K562 (cell line): ENCODE data around the gene RBFOX2. TPM values are rescaled to one million over a fixed set of nuclear protein-coding genes. Genes with fewer than 3 reads are reported as not detected.

Source experiments
- ATF3 ChIP-seq, 2 experiments: fragments of 450-650 bp in 1 of 2; sonication (generic) in 1 of 2; formaldehyde crosslinking in 1 of 2; IDR thresholded peaks in 1 of 2; conservative IDR thresholded peaks in 1 of 2; 2 replicates each; pipeline versions ENCODE4 v1.6.1 to v1.8.1; 2016 to 2023; ENCODE audit warnings: mild to moderate bottlenecking in 2 of 2, moderate library complexity in 2 of 2, inconsistent platforms in 1 of 2, missing genetic modification reagents in 1 of 2
- CBFA2T3 ChIP-seq: fragments of 450-650 bp; IDR thresholded peaks from 2 replicates; pipeline ENCODE4 v1.6.1; 2017
- UBTF ChIP-seq, 2 experiments: IDR thresholded peaks; 2 replicates each; pipeline ENCODE4 v1.6.1; 2012; ENCODE audit warnings: improper control_type of control experiment in 2 of 2, low read depth in 2 of 2, low read length in 2 of 2, borderline replicate concordance in 1 of 2
- ZNF583 ChIP-seq: fragments of 250-450 bp; sonication (Bioruptor Pico); IDR thresholded peaks from 2 replicates; pipeline ENCODE4 v1.4.0; 2020
- polyA plus RNA-seq, 8 experiments: library from polyadenylated mRNA; depleted of rRNA in 4 of 8; stranded (reverse) in 5 of 8; unstranded in 3 of 8; fragments of >200 nt; fragmentation: Nextera tagmentation in 2 of 8; fragmentation: Illumina TruSeq in 1 of 8; extraction: Ambion mirVana in 2 of 8; extraction: Trizol in 1 of 8; gene quantifications; 2 replicates each; pipeline versions ENCODE4 v1.2.1 to v1.2.3, GENCODE V29; 2011 to 2014; ENCODE audit warnings: inconsistent platforms in 1 of 8, missing spikeins in 1 of 8
- total RNA-seq, 7 experiments: library from RNA; depleted of rRNA in 6 of 7; stranded (reverse); fragments of >200 nt in 6 of 7; fragmentation: Illumina TruSeq in 2 of 7; extraction: Trizol in 2 of 7; gene quantifications; 2 replicates each; pipeline versions ENCODE4 v1.2.1 to v1.2.3, GENCODE V29; 2011 to 2021; ENCODE audit warnings: low replicate concordance in 1 of 7
- TF ChIP-seq, protein P1 (sequence below), 2 experiments: fragments of 450-650 bp in 1 of 2; sonication (generic) in 1 of 2; formaldehyde crosslinking in 1 of 2; IDR thresholded peaks; 2 replicates each; pipeline versions ENCODE4 v1.7.1 to v1.9.0; 2016 to 2022; ENCODE audit warnings: inconsistent platforms in 1 of 2, mild to moderate bottlenecking in 1 of 2, missing genetic modification reagents in 1 of 2
- TF ChIP-seq, protein P2 (sequence below): fragments of 200-800 bp; sonication (Bioruptor generic); IDR thresholded peaks from 2 replicates; pipeline ENCODE4 v1.6.1; 2017; ENCODE audit warnings: missing genetic modification characterization, missing compliant biosample characterization
- TF ChIP-seq, protein P3 (sequence below): fragments of 450-650 bp; IDR thresholded peaks from 2 replicates; pipeline ENCODE4 v1.6.1; 2016; ENCODE audit warnings: mild to moderate bottlenecking

The RBFOX2 gene
- total and polyA plus RNA-seq, 9 of the 15 experiments (the other 6 are each of a cell fraction or from before 2014, with no cell fraction given): 5.8 to 24.8 (median 14.2) TPM

DNA sequence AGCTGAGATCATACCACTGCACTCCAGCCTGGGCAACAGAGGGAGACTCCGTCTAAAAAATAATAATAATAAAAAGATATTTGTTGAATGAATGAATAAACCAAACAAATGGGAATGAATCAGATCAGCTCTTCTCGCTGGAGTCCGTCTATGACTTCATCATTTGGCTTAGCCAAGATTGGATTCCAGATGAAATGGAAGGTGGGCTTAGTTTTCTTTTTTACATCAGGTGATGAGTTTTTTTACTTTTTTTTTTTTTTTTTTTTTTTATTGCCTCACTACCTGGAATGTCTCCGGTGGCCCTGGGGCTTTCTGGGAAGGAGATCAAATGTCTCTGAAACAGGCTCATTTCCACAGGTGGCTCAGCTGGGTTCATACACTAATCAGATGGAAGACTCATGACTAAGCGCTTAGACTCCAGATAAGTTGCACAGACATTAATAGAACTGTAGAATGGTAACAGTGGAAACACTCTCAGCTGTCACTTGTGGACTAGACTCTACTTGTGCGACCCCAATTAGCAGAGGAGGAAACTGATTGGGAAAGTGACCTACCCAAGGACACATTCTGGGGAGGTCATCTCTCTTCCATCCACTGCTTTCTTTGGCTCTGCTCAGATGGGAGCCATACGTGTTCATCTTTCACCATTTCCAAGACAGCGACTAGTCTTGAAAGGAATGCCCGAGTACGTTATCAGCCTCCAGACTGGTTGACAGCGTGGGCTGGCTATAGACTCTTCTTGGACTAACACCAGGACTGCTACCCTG lies 20.5 kb upstream of the RBFOX2 start (continued):
- TF ChIP-seq, protein P1, sequence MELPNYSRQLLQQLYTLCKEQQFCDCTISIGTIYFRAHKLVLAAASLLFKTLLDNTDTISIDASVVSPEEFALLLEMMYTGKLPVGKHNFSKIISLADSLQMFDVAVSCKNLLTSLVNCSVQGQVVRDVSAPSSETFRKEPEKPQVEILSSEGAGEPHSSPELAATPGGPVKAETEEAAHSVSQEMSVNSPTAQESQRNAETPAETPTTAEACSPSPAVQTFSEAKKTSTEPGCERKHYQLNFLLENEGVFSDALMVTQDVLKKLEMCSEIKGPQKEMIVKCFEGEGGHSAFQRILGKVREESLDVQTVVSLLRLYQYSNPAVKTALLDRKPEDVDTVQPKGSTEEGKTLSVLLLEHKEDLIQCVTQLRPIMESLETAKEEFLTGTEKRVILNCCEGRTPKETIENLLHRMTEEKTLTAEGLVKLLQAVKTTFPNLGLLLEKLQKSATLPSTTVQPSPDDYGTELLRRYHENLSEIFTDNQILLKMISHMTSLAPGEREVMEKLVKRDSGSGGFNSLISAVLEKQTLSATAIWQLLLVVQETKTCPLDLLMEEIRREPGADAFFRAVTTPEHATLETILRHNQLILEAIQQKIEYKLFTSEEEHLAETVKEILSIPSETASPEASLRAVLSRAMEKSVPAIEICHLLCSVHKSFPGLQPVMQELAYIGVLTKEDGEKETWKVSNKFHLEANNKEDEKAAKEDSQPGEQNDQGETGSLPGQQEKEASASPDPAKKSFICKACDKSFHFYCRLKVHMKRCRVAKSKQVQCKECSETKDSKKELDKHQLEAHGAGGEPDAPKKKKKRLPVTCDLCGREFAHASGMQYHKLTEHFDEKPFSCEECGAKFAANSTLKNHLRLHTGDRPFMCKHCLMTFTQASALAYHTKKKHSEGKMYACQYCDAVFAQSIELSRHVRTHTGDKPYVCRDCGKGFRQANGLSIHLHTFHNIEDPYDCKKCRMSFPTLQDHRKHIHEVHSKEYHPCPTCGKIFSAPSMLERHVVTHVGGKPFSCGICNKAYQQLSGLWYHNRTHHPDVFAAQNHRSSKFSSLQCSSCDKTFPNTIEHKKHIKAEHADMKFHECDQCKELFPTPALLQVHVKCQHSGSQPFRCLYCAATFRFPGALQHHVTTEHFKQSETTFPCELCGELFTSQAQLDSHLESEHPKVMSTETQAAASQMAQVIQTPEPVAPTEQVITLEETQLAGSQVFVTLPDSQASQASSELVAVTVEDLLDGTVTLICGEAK (IDR thresholded peaks at IDR 0.05): peak; percentile 36; the same call in 1 of the 2 replicates
- TF ChIP-seq, protein P1 (CRISPR knock-in tag; IDR thresholded peaks at IDR 0.05): no peak
- peak; percentile 40; the same call in 1 of the 2 replicates for TF ChIP-seq ATF3 (IDR thresholded peaks at IDR 0.05)
- TF ChIP-seq ATF3 (CRISPR knock-in tag; conservative IDR thresholded peaks at IDR 0.05): no peak
- TF ChIP-seq CBFA2T3: 0 out of 2 replicates have a peak, but pooled peaks have one; percentile 8
- TF ChIP-seq, protein P2, sequence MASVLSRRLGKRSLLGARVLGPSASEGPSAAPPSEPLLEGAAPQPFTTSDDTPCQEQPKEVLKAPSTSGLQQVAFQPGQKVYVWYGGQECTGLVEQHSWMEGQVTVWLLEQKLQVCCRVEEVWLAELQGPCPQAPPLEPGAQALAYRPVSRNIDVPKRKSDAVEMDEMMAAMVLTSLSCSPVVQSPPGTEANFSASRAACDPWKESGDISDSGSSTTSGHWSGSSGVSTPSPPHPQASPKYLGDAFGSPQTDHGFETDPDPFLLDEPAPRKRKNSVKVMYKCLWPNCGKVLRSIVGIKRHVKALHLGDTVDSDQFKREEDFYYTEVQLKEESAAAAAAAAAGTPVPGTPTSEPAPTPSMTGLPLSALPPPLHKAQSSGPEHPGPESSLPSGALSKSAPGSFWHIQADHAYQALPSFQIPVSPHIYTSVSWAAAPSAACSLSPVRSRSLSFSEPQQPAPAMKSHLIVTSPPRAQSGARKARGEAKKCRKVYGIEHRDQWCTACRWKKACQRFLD: no peak
- TF ChIP-seq, protein P3, sequence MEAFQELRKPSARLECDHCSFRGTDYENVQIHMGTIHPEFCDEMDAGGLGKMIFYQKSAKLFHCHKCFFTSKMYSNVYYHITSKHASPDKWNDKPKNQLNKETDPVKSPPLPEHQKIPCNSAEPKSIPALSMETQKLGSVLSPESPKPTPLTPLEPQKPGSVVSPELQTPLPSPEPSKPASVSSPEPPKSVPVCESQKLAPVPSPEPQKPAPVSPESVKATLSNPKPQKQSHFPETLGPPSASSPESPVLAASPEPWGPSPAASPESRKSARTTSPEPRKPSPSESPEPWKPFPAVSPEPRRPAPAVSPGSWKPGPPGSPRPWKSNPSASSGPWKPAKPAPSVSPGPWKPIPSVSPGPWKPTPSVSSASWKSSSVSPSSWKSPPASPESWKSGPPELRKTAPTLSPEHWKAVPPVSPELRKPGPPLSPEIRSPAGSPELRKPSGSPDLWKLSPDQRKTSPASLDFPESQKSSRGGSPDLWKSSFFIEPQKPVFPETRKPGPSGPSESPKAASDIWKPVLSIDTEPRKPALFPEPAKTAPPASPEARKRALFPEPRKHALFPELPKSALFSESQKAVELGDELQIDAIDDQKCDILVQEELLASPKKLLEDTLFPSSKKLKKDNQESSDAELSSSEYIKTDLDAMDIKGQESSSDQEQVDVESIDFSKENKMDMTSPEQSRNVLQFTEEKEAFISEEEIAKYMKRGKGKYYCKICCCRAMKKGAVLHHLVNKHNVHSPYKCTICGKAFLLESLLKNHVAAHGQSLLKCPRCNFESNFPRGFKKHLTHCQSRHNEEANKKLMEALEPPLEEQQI: no peak
- no peak for TF ChIP-seq UBTF (IDR thresholded peaks at IDR 0.05; ENCODE audit: borderline replicate concordance in 1 of 2, low read depth in 2 of 2, low read length in 2 of 2)
- no peak for TF ChIP-seq ZNF583
